ENCODE data around the gene NECTIN1. TPM values are rescaled to one million over a fixed set of nuclear protein-coding genes. Genes with fewer than 3 reads are reported as not detected.

Gene NECTIN1
- total RNA-seq, 1 donor from 2014 or later = 12.8 TPM

Small RNA genes lying within 50 kb of the gene (small RNA-seq; reads per million reads assigned to genes)
- not detected for gene RNU6-1123P (ENCODE audit: low replicate concordance)
